GM12891 (cell line): ENCODE results near the gene WAC.

ENCODE experiments used
- PAX5 ChIP-seq: IDR thresholded peaks from 2 replicates; pipeline ENCODE4 v1.6.1; 2011; ENCODE audit warnings: low read length, moderate library complexity, mild to moderate bottlenecking; ENCODE audit not compliant: insufficient read depth, severe bottlenecking
- POLR2A ChIP-seq: IDR thresholded peaks from 2 replicates; pipeline ENCODE4 v1.6.1; 2011; ENCODE audit warnings: low read depth, low read length, control low read depth
- POLR2AphosphoS5 ChIP-seq: IDR thresholded peaks from 2 replicates; pipeline ENCODE4 v1.6.1; 2011; ENCODE audit warnings: low read depth, low read length, control low read depth
- POU2F2 ChIP-seq: IDR thresholded peaks from 2 replicates; pipeline ENCODE4 v1.6.1; 2011; ENCODE audit warnings: low read depth, mild to moderate bottlenecking, control low read depth, low read length, moderate library complexity
- SPI1 ChIP-seq: IDR thresholded peaks from 2 replicates; pipeline ENCODE4 v1.6.1; 2011; ENCODE audit warnings: low read depth, low read length, control low read depth
- TAF1 ChIP-seq: IDR thresholded peaks from 2 replicates; pipeline ENCODE4 v1.6.1; 2011; ENCODE audit warnings: low read depth, low read length, control low read depth

DNA sequence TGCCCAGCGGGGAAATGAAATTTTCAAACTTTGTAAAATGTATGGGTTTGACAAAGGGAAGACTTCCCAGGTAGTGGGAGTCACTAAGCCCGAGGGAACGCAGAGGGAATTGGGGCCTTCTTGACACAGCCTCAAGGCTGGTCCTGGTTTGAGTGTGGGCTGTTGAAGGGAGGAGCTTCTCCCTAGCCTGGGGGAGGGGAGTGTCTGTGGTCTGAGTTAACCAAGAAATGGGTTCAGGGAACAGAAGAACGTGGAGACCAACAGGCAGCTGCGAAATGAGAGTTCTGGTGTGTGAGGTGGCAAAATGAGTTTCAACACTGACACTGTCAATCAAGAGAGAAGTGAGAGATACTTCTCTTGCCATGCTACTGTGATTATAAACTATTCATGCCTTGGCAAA is 111.7 kb downstream of the WAC start:
- TF ChIP-seq POLR2A (no peak), POLR2AphosphoS5 (no peak), TAF1 (no peak), SPI1 (no peak), PAX5 (no peak), POU2F2 (no peak)
